Peyer's patch (tissue), 4 donors: ENCODE data around the gene LAMA1. TPM values are rescaled to one million over a fixed set of nuclear protein-coding genes. Genes with fewer than 3 reads are reported as not detected.

ENCODE experiments used
- DNase-seq, 3 donors: peaks; one replicate each; pipeline ENCODE4 v3.0.0-alpha.2; 2017 to 2019
- H3K27ac ChIP-seq, 4 donors: fragments of 200-600 bp; sonication (generic); one replicate each; pipeline ENCODE4 v1.5.1; 2016 to 2019
- H3K27me3 ChIP-seq, 2 donors: fragments of 200-600 bp; sonication (generic); one replicate each; pipeline ENCODE4 v1.5.1; 2019
- H3K36me3 ChIP-seq, 3 donors: fragments of 200-600 bp; sonication (generic); one replicate each; pipeline ENCODE4 v1.5.1; 2016 to 2019
- H3K4me1 ChIP-seq, 4 donors: fragments of 200-600 bp; sonication (generic); one replicate each; pipeline ENCODE4 v1.5.1; 2016 to 2019
- H3K4me3 ChIP-seq, 4 donors: fragments of 200-600 bp; sonication (generic); 1 replicate in 3 of 4; 2 replicates in 1 of 4; pipeline ENCODE4 v1.5.1; 2016 to 2019; ENCODE audit warnings: mild to moderate bottlenecking in 1 of 4
- H3K9me3 ChIP-seq, 4 donors: fragments of 200-600 bp; sonication (generic); one replicate each; pipeline ENCODE4 v1.5.1; 2016 to 2019; ENCODE audit warnings: mild to moderate bottlenecking in 1 of 4
- CTCF ChIP-seq, 6 experiments: fragments of 450-650 bp in 4 of 6; fragments of 200-600 bp in 2 of 6; sonication (generic) in 1 of 6; IDR thresholded peaks; one replicate each; pipeline ENCODE4 v1.5.1; 2017 to 2019; ENCODE audit warnings: antibody characterized with exemption in 6 of 6, mild to moderate bottlenecking in 3 of 6, moderate library complexity in 1 of 6
- POLR2A ChIP-seq, 2 donors: fragments of 450-650 bp; IDR thresholded peaks; one replicate each; pipeline ENCODE4 v1.5.1; 2017; ENCODE audit warnings: antibody characterized with exemption in 2 of 2, mild to moderate bottlenecking in 2 of 2, moderate library complexity in 2 of 2
- total RNA-seq, 4 donors: library from RNA; depleted of rRNA; stranded (reverse); fragments of >200 nt; gene quantifications; one replicate each; pipeline ENCODE4 v1.1.0, GENCODE V29; 2016

The LAMA1 gene
- total RNA-seq, result 1 to 10 TPM in 3 of 4 donors, not detected in 1; 1.8 to 3.5 (median 2.2) TPM

- no peaks in the 10 kb centered on the region for H3K36me3 ChIP-seq
- no peak within 1 kb of the TSS for H3K27ac ChIP-seq
- H3K4me3 ChIP-seq, result peak within 1 kb of the TSS in 3 of 4 donors; percentile 12 to 36 (median 35)
- peaks cover 0 to 14% of the 10 kb centered on the region in 2 donors for H3K27me3 ChIP-seq
- H3K9me3 ChIP-seq, result no peaks in the 10 kb centered on the region
- no peak for TF ChIP-seq POLR2A (IDR thresholded peaks at IDR 0.05)
- TF ChIP-seq CTCF (IDR thresholded peaks at IDR 0.05), result no peak
- H3K4me1 ChIP-seq, result peaks cover 0 to 18% (median 0%) of the 10 kb centered on the region in 4 donors
- DNase-seq, result no peak
Measured at GRCh38 chr18:7117390-7118355, at the start of gene LAMA1. Gene LAMA1, minus strand, starts transcription at chr18:7117797. Its CDS starts 77 bp downstream, at chr18:7117720.

- Histone ChIP-seq H3K27me3 (no peaks in the 10 kb centered on the region), H3K36me3 (no peaks in the 10 kb centered on the region), H3K4me3 (no peak overlapping the region), H3K4me1 (no peaks in the 10 kb centered on the region), H3K9me3 (no peaks in the 10 kb centered on the region), H3K27ac (no peak overlapping the region)
- TF ChIP-seq CTCF (IDR thresholded peaks at IDR 0.05) (no peak), POLR2A (IDR thresholded peaks at IDR 0.05) (no peak)
- no peak for DNase-seq
Measured at GRCh38 chr18:7165846-7166393, 48.3 kb upstream of the LAMA1 start.

- Histone ChIP-seq H3K27me3 (no peaks in the 10 kb centered on the region), H3K36me3 (no peaks in the 10 kb centered on the region), H3K4me1 (no peaks in the 10 kb centered on the region), H3K27ac (no peak overlapping the region), H3K4me3 (no peak overlapping the region), H3K9me3 (no peaks in the 10 kb centered on the region)
- no peak for TF ChIP-seq POLR2A (IDR thresholded peaks at IDR 0.05)
- peak in 2 of 6 experiments; percentile 3 to 5 for TF ChIP-seq CTCF (IDR thresholded peaks at IDR 0.05)
- DNase-seq, result no peak
Measured at GRCh38 chr18:7164323-7165004, 46.9 kb upstream of the LAMA1 start.

GRCh38 chr18:7158216-7158615 lies 40.6 kb upstream of the LAMA1 start:
- TF ChIP-seq POLR2A (IDR thresholded peaks at IDR 0.05) (no peak), CTCF (IDR thresholded peaks at IDR 0.05) (no peak)
- no peaks in the 10 kb centered on the region for H3K4me1 ChIP-seq

GRCh38 chr18:7157760-7158159 lies 40.2 kb upstream of the LAMA1 start:
- H3K4me1 ChIP-seq, result no peaks in the 10 kb centered on the region
- no peak for DNase-seq
- no peak overlapping the region for H3K4me3 ChIP-seq
- H3K27ac ChIP-seq, result no peak overlapping the region
- no peaks in the 10 kb centered on the region for H3K36me3 ChIP-seq
- no peaks in the 10 kb centered on the region for H3K27me3 ChIP-seq
- TF ChIP-seq CTCF (IDR thresholded peaks at IDR 0.05) (no peak), POLR2A (IDR thresholded peaks at IDR 0.05) (no peak)
- H3K9me3 ChIP-seq, result no peaks in the 10 kb centered on the region

More at GRCh38 chr18:7158216-7158615, 40.6 kb upstream of the LAMA1 start:
- Histone ChIP-seq H3K9me3 (no peaks in the 10 kb centered on the region), H3K4me3 (no peak overlapping the region), H3K36me3 (no peaks in the 10 kb centered on the region), H3K27me3 (no peaks in the 10 kb centered on the region), H3K27ac (no peak overlapping the region)
- no peak for DNase-seq
